ENCODE data around the gene TSHZ1. TPM values are rescaled to one million over a fixed set of nuclear protein-coding genes. Genes with fewer than 3 reads are reported as not detected.

The TSHZ1 gene
- total RNA-seq, 2 donors from 2014 or later = 1.1 to 1.7 TPM

DNA sequence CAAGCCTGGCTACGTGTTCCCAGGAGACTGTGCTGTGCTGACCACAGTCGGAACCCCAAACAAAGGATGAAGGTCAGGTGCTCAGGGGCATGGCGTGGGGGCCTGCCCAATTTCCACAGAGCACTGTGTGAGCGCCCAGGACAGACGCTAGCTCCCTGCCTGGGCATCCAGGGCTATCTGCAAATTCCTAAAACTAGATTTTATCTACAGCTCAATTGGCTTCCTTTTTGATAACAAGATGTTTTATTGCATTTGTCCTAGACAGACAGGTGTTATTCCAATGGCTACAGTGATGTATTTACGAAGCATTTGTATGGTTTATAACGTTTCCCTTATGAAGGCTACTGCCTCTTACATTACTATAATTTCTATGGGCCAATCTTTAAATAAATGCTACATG is 17.7 kb upstream of the TSHZ1 start:
- no peak overlapping the region for H3K27ac ChIP-seq (ENCODE audit: low read depth, low read length)
- Mint-ChIP-seq H3K27ac (no peak overlapping the region), H3K4me3 (no peak overlapping the region), H3K9me3 (no peaks in the 10 kb centered on the region), H3K4me1 (no peaks in the 10 kb centered on the region), H3K27me3 (ENCODE audit: insufficient read depth) (no peaks in the 10 kb centered on the region), H3K36me3 (ENCODE audit: low read depth) (no peaks in the 10 kb centered on the region)
- TF ChIP-seq, protein P1, sequence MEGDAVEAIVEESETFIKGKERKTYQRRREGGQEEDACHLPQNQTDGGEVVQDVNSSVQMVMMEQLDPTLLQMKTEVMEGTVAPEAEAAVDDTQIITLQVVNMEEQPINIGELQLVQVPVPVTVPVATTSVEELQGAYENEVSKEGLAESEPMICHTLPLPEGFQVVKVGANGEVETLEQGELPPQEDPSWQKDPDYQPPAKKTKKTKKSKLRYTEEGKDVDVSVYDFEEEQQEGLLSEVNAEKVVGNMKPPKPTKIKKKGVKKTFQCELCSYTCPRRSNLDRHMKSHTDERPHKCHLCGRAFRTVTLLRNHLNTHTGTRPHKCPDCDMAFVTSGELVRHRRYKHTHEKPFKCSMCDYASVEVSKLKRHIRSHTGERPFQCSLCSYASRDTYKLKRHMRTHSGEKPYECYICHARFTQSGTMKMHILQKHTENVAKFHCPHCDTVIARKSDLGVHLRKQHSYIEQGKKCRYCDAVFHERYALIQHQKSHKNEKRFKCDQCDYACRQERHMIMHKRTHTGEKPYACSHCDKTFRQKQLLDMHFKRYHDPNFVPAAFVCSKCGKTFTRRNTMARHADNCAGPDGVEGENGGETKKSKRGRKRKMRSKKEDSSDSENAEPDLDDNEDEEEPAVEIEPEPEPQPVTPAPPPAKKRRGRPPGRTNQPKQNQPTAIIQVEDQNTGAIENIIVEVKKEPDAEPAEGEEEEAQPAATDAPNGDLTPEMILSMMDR (conservative IDR thresholded peaks at IDR 0.05) = no peak
- H3K4me1 ChIP-seq (ENCODE audit: control insufficient read depth, insufficient read depth, low read length) = no peaks in the 10 kb centered on the region
- no peak for DNase-seq
- no peak overlapping the region for H3K9ac ChIP-seq (ENCODE audit: extremely low read depth, low read length, poor library complexity, severe bottlenecking)
- WGBS, 2 experiments (ENCODE audit: insufficient coverage in 1 of 2, insufficient read length in 1 of 2) = 79 to 86% methylated on average over 4 to 7 of the region's 7 CpGs
- no peak overlapping the region for H3K4me3 ChIP-seq (ENCODE audit: low read length)
- no peaks in the 10 kb centered on the region for H3K27me3 ChIP-seq (ENCODE audit: control insufficient read depth, insufficient read depth, low read length, poor library complexity, severe bottlenecking)
- no peaks in the 10 kb centered on the region for H3K9me3 ChIP-seq (ENCODE audit: control insufficient read depth, low read length)
- no peaks in the 10 kb centered on the region for H3K36me3 ChIP-seq (ENCODE audit: control insufficient read depth, insufficient read depth, low read length)

DNA sequence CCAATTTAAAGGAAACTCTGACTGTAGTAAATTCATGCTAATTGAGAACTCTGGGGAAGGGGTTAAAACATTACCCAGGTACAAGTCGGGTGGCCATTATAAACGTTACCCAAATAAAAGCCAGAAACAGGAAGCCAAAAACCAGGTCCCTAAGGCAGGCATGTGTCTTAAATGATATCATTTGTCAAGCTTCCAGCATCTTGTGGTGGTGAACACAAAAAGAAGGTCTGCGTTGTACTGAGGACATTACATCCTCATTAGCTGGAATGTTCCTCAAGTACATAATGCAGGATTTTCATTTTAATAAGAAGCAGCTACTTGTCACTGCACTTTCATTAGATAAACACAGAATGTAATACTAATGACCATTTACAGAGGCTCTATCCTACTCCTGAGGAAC is 12.6 kb upstream of the TSHZ1 start:
- Histone ChIP-seq H3K27ac (ENCODE audit: low read depth, low read length) (no peak overlapping the region), H3K27me3 (ENCODE audit: control insufficient read depth, insufficient read depth, low read length, poor library complexity, severe bottlenecking) (peaks cover 16% of the 10 kb centered on the region), H3K4me3 (ENCODE audit: low read length) (no peak overlapping the region), H3K36me3 (ENCODE audit: control insufficient read depth, insufficient read depth, low read length) (no peaks in the 10 kb centered on the region), H3K9ac (ENCODE audit: extremely low read depth, low read length, poor library complexity, severe bottlenecking) (no peak overlapping the region), H3K9me3 (ENCODE audit: control insufficient read depth, low read length) (no peaks in the 10 kb centered on the region), H3K4me1 (ENCODE audit: control insufficient read depth, insufficient read depth, low read length) (no peaks in the 10 kb centered on the region)
- Mint-ChIP-seq H3K27ac (no peak overlapping the region), H3K4me3 (no peak overlapping the region), H3K36me3 (ENCODE audit: low read depth) (peaks cover 3% of the 10 kb centered on the region), H3K27me3 (ENCODE audit: insufficient read depth) (peaks cover 15% of the 10 kb centered on the region), H3K4me1 (no peaks in the 10 kb centered on the region), H3K9me3 (no peaks in the 10 kb centered on the region)
- TF ChIP-seq, protein P1 (conservative IDR thresholded peaks at IDR 0.05) = no peak
- 74 to 85% methylated on average over 2 to 3 of the region's 3 CpGs for WGBS, 2 experiments (ENCODE audit: insufficient coverage in 1 of 2, insufficient read length in 1 of 2)
- no peak for DNase-seq

DNA sequence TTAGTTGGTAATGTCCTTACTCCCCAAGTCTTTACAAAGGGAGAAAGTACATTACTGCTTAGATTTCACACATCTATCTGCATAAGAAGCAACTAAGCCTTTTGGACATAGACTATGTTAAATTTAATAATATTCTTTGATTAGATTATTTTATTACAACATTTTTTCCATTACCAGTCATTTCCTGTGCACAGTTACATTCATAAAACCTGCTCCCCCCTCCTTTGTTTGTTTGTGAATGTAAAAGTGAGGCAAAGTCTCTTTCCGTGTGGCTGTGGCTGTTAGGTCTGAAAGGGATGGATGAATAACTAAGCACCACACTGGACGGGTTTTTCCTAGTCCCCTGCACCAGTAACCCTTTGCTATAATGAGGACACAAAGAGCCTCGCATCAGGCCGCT is 11.3 kb upstream of the TSHZ1 start:
- no peak for DNase-seq
- 93 to 100% methylated on average over 3 to 4 of the region's 4 CpGs for WGBS, 2 experiments (ENCODE audit: insufficient coverage in 1 of 2, insufficient read length in 1 of 2)
- peaks cover 28% of the 10 kb centered on the region for H3K27me3 Mint-ChIP-seq (ENCODE audit: insufficient read depth)
- Histone ChIP-seq H3K4me1 (ENCODE audit: control insufficient read depth, insufficient read depth, low read length) (no peaks in the 10 kb centered on the region), H3K4me3 (ENCODE audit: low read length) (no peak overlapping the region), H3K9ac (ENCODE audit: extremely low read depth, low read length, poor library complexity, severe bottlenecking) (no peak overlapping the region), H3K9me3 (ENCODE audit: control insufficient read depth, low read length) (no peaks in the 10 kb centered on the region), H3K27me3 (ENCODE audit: control insufficient read depth, insufficient read depth, low read length, poor library complexity, severe bottlenecking) (peaks cover 29% of the 10 kb centered on the region), H3K27ac (ENCODE audit: low read depth, low read length) (no peak overlapping the region), H3K36me3 (ENCODE audit: control insufficient read depth, insufficient read depth, low read length) (no peaks in the 10 kb centered on the region)
- H3K36me3 Mint-ChIP-seq (ENCODE audit: low read depth) = peaks cover 3% of the 10 kb centered on the region
- TF ChIP-seq, protein P1 (conservative IDR thresholded peaks at IDR 0.05) = no peak
- no peaks in the 10 kb centered on the region for H3K9me3 Mint-ChIP-seq
- no peaks in the 10 kb centered on the region for H3K4me1 Mint-ChIP-seq
- no peak overlapping the region for H3K4me3 Mint-ChIP-seq
- no peak overlapping the region for H3K27ac Mint-ChIP-seq
